Keratinocyte (primary cell): ENCODE measurements around the gene PLCG2. TPM values are rescaled to one million over a fixed set of nuclear protein-coding genes. Genes with fewer than 3 reads are reported as not detected.

ENCODE experiments used
- DNase-seq: peaks from one replicate; pipeline ENCODE4 v3.0.0-alpha.2; 2011; ENCODE audit warnings: low read depth, missing footprints, low spot score
- FAIRE-seq: peaks from 2 replicates; lab custom pipeline; 2011; peaks lifted over from hg19 to GRCh38; lab: Jason Lieb, UNC
- H2AFZ ChIP-seq: 2 replicates; pipeline ENCODE4 v1.6.0; 2012; ENCODE audit warnings: low read length, control low read depth, inconsistent platforms; ENCODE audit not compliant: control insufficient read depth
- H3K27ac ChIP-seq: 2 replicates; pipeline ENCODE4 v1.5.1; 2011; ENCODE audit warnings: low read length; ENCODE audit not compliant: control insufficient read depth, insufficient read depth
- H3K27me3 ChIP-seq: 3 replicates; pipeline ENCODE4 v1.6.0; 2011; ENCODE audit warnings: low read length; ENCODE audit not compliant: control insufficient read depth, insufficient read depth; ENCODE audit errors: extremely low read depth
- H3K36me3 ChIP-seq, 2 experiments: 2 replicates in 1 of 2; 3 replicates in 1 of 2; pipeline ENCODE4 v1.5.1; 2011; ENCODE audit warnings: low read length in 2 of 2, mild to moderate bottlenecking in 1 of 2; ENCODE audit not compliant: control insufficient read depth in 2 of 2, insufficient read depth in 2 of 2; ENCODE audit errors: extremely low read depth in 1 of 2
- H3K4me1 ChIP-seq: 3 replicates; pipeline ENCODE4 v1.5.1; 2011; ENCODE audit warnings: low read length; ENCODE audit not compliant: control insufficient read depth, insufficient read depth; ENCODE audit errors: extremely low read depth
- H3K4me2 ChIP-seq: 3 replicates; pipeline ENCODE4 v1.6.0; 2011; ENCODE audit warnings: low read depth, low read length; ENCODE audit not compliant: control insufficient read depth, insufficient read depth; ENCODE audit errors: extremely low read depth
- H3K4me3 ChIP-seq, 3 experiments: fragments of 200-600 bp in 1 of 3; sonication (generic) in 1 of 3; 2 replicates in 2 of 3; 3 replicates in 1 of 3; pipeline ENCODE4 v1.5.1; 2011 to 2016; ENCODE audit warnings: low read length in 3 of 3, mild to moderate bottlenecking in 3 of 3, control low read depth in 2 of 3, inconsistent platforms in 1 of 3, low read depth in 1 of 3, mixed read lengths in 1 of 3, mixed run types in 1 of 3, moderate library complexity in 1 of 3; ENCODE audit not compliant: control insufficient read depth in 2 of 3, insufficient read depth in 2 of 3; ENCODE audit errors: extremely low read depth in 1 of 3
- H3K79me2 ChIP-seq: 2 replicates; pipeline ENCODE4 v1.6.0; 2012; ENCODE audit warnings: low read length; ENCODE audit not compliant: control insufficient read depth, insufficient read depth
- H3K9ac ChIP-seq: 3 replicates; pipeline ENCODE4 v1.6.0; 2011; ENCODE audit warnings: low read length; ENCODE audit not compliant: control insufficient read depth, insufficient read depth; ENCODE audit errors: extremely low read depth
- H3K9me1 ChIP-seq: 3 replicates; pipeline ENCODE4 v1.6.0; 2011; ENCODE audit warnings: low read length; ENCODE audit not compliant: control insufficient read depth, insufficient read depth; ENCODE audit errors: extremely low read depth
- H3K9me3 ChIP-seq: 2 replicates; pipeline ENCODE4 v1.5.1; 2012; ENCODE audit warnings: low read depth, low read length; ENCODE audit not compliant: control insufficient read depth
- H4K20me1 ChIP-seq: 3 replicates; pipeline ENCODE4 v1.6.0; 2011; ENCODE audit warnings: low read length; ENCODE audit not compliant: control insufficient read depth, insufficient read depth; ENCODE audit errors: extremely low read depth
- CTCF ChIP-seq, 3 experiments: IDR thresholded peaks in 1 of 3; conservative IDR thresholded peaks in 1 of 3; optimal IDR thresholded peaks in 1 of 3; 2 replicates in 2 of 3; 3 replicates in 1 of 3; pipeline versions ENCODE3 to v1.5.1; 2011; ENCODE audit warnings: low read length in 3 of 3, mild to moderate bottlenecking in 3 of 3, moderate library complexity in 2 of 3, control low read depth in 1 of 3, inconsistent platforms in 1 of 3; ENCODE audit not compliant: insufficient read depth in 2 of 3; ENCODE audit errors: extremely low read depth in 1 of 3
- EZH2 ChIP-seq: IDR thresholded peaks from one replicate; pipeline ENCODE4 v1.6.1; 2012; ENCODE audit warnings: inconsistent platforms, mild to moderate bottlenecking, low read length, moderate library complexity
- dilution Hi-C: fragments of 300-500 bp; cut with MboI; formaldehyde crosslinking; loops from one replicate; pipeline ENCODE4 v1.7.0; 2020; ENCODE audit warnings: low sequenced_read_pairs; ENCODE audit not compliant: extremely low pct_ligation_motif_present
- polyA plus RNA-seq, 5 experiments: library from polyadenylated mRNA; depleted of rRNA in 3 of 5; stranded (reverse) in 3 of 5; stranded (forward) in 1 of 5; unstranded in 1 of 5; fragments of >200 nt; gene quantifications; 1 replicate in 1 of 5; 2 replicates in 3 of 5; 3 replicates in 1 of 5; pipeline versions ENCODE4 v1.2.1 to v1.2.3, GENCODE V29; 2011 to 2012; ENCODE audit warnings: missing spikeins in 2 of 5, low read depth in 1 of 5, low replicate concordance in 1 of 5

PLCG2 gene
- polyA plus RNA-seq, 1 donor (not counting 4 experiments of a cell fraction or from before 2014, with no cell fraction given) = 3.5 TPM

GRCh38 chr16:81931927-81932326 is 152.8 kb downstream of the PLCG2 start:
- Histone ChIP-seq H3K9me3 (no peaks in the 10 kb centered on the region), H3K4me3 (no peak overlapping the region), H3K27me3 (no peaks in the 10 kb centered on the region), H2AFZ (no peak overlapping the region), H3K4me1 (peaks cover 8% of the 10 kb centered on the region), H3K27ac (no peak overlapping the region), H3K9ac (no peak overlapping the region), H3K4me2 (no peak overlapping the region), H4K20me1 (no peaks in the 10 kb centered on the region), H3K36me3 (no peaks in the 10 kb centered on the region), H3K79me2 (no peaks in the 10 kb centered on the region), H3K9me1 (no peaks in the 10 kb centered on the region)
- dilution Hi-C loops = no loop called here
- TF ChIP-seq EZH2 = no peak
- no peak for TF ChIP-seq CTCF (optimal IDR thresholded peaks at IDR 0.05 in 1 of 3, IDR thresholded peaks at IDR 0.05 in 1 of 3, conservative IDR thresholded peaks at IDR 0.05 in 1 of 3; ENCODE audit: extremely low read depth in 1 of 3, insufficient read depth in 2 of 3, low read length in 3 of 3)
- FAIRE-seq (no peak), DNase-seq (no peak)

- Histone ChIP-seq H2AFZ (no peak overlapping the region), H3K4me1 (peaks cover 10% of the 10 kb centered on the region), H3K4me3 (no peak overlapping the region), H3K9me1 (no peaks in the 10 kb centered on the region), H3K36me3 (no peaks in the 10 kb centered on the region), H3K4me2 (no peak overlapping the region), H3K27ac (no peak overlapping the region), H4K20me1 (no peaks in the 10 kb centered on the region), H3K27me3 (no peaks in the 10 kb centered on the region), H3K9ac (no peak overlapping the region), H3K79me2 (no peaks in the 10 kb centered on the region), H3K9me3 (no peaks in the 10 kb centered on the region)
- TF ChIP-seq CTCF (optimal IDR thresholded peaks at IDR 0.05 in 1 of 3, IDR thresholded peaks at IDR 0.05 in 1 of 3, conservative IDR thresholded peaks at IDR 0.05 in 1 of 3; ENCODE audit: extremely low read depth in 1 of 3, insufficient read depth in 2 of 3, low read length in 3 of 3) (peak in 1 of 3 experiments; percentile 40), EZH2 (no peak)
- dilution Hi-C loops = no loop called here
- FAIRE-seq = no peak
- DNase-seq = no peak
Observed at GRCh38 chr16:81932668-81933067, 153.6 kb downstream of the PLCG2 start.
